Naive thymus-derived CD4-positive, alpha-beta T cell (primary cell): ENCODE measurements around the gene MROH8. TPM values are rescaled to one million over a fixed set of nuclear protein-coding genes. Genes with fewer than 3 reads are reported as not detected.

ENCODE experiments used
- ATAC-seq: fragments of 150-1000 bp; cut with Tn5 transposase; 2 replicates; pipeline ENCODE4 v1.10.0; 2021; ENCODE audit warnings: mild to moderate bottlenecking, moderate library complexity
- CTCF ChIA-PET: fragments of 350-600 bp; sonication (Branson Sonifier 250); formaldehyde crosslinking; loops from one replicate; lab custom pipeline; 2021; ENCODE audit warnings: antibody characterized with exemption; lab: Charles Lee
- POLR2A ChIA-PET: fragments of 350-600 bp; sonication (Branson Sonifier 250); formaldehyde crosslinking; loops from one replicate; lab custom pipeline; 2021; ENCODE audit warnings: antibody characterized with exemption, inconsistent platforms; lab: Charles Lee
- DNase-seq, 9 donors: peaks; one replicate each; pipeline versions ENCODE4 v3.0.0 to v3.0.0-alpha.2; 2020 to 2022; ENCODE audit warnings: mixed read lengths in 1 of 9
- H3K27ac ChIP-seq: one replicate; pipeline ENCODE4 v1.7.0; 2013; ENCODE audit warnings: mild to moderate bottlenecking, low read depth, low read length, moderate library complexity
- H3K27me3 ChIP-seq, 2 donors: one replicate each; pipeline ENCODE4 v1.7.0; 2013; ENCODE audit warnings: low read length in 2 of 2, mild to moderate bottlenecking in 2 of 2, moderate library complexity in 2 of 2; ENCODE audit not compliant: control insufficient read depth in 2 of 2, insufficient read depth in 2 of 2
- H3K36me3 ChIP-seq, 3 experiments: 1 replicate in 2 of 3; 2 replicates in 1 of 3; pipeline ENCODE4 v1.7.0; 2013; ENCODE audit warnings: low read length in 3 of 3, mild to moderate bottlenecking in 3 of 3, moderate library complexity in 1 of 3; ENCODE audit not compliant: insufficient read depth in 3 of 3, control insufficient read depth in 2 of 3
- H3K4me1 ChIP-seq, 2 donors: one replicate each; pipeline ENCODE4 v1.7.0; 2013; ENCODE audit warnings: low read length in 2 of 2, mild to moderate bottlenecking in 2 of 2, moderate library complexity in 1 of 2; ENCODE audit not compliant: control insufficient read depth in 2 of 2, insufficient read depth in 2 of 2
- H3K4me3 ChIP-seq: 2 replicates; pipeline ENCODE4 v1.7.0; 2013; ENCODE audit warnings: mild to moderate bottlenecking, low read length
- H3K9me3 ChIP-seq, 3 experiments: 1 replicate in 2 of 3; 2 replicates in 1 of 3; pipeline ENCODE4 v1.7.0; 2013; ENCODE audit warnings: low read length in 3 of 3; ENCODE audit not compliant: control insufficient read depth in 2 of 3
- H3K27ac Mint-ChIP-seq, 9 donors: one replicate each; pipeline ENCODE4 v1.8.0; 2020 to 2022; ENCODE audit warnings: mixed read lengths in 9 of 9, mild to moderate bottlenecking in 8 of 9, moderate library complexity in 5 of 9, inconsistent platforms in 2 of 9
- H3K27me3 Mint-ChIP-seq, 5 donors: one replicate each; pipeline ENCODE4 v1.8.0; 2021 to 2022; ENCODE audit warnings: mixed read lengths in 5 of 5, mild to moderate bottlenecking in 1 of 5
- H3K36me3 Mint-ChIP-seq, 5 donors: one replicate each; pipeline ENCODE4 v1.8.0; 2020 to 2022; ENCODE audit warnings: mixed read lengths in 5 of 5, mild to moderate bottlenecking in 3 of 5, inconsistent platforms in 1 of 5
- H3K4me1 Mint-ChIP-seq, 7 donors: one replicate each; pipeline ENCODE4 v1.8.0; 2020 to 2022; ENCODE audit warnings: mixed read lengths in 7 of 7, mild to moderate bottlenecking in 3 of 7, inconsistent platforms in 1 of 7
- H3K4me3 Mint-ChIP-seq, 10 donors: one replicate each; pipeline ENCODE4 v1.8.0; 2020 to 2022; ENCODE audit warnings: mild to moderate bottlenecking in 10 of 10, mixed read lengths in 10 of 10, moderate library complexity in 6 of 10, inconsistent platforms in 2 of 10
- H3K9me3 Mint-ChIP-seq, 11 donors: one replicate each; pipeline ENCODE4 v1.8.0; 2020 to 2022; ENCODE audit warnings: mixed read lengths in 11 of 11, mild to moderate bottlenecking in 4 of 11, inconsistent platforms in 1 of 11, moderate library complexity in 1 of 11
- intact Hi-C, 2 donors: fragments of 100-400 bp; cut with micrococcal nuclease; formaldehyde crosslinking; loops; one replicate each; pipeline ENCODE4 v1.15.1; 2023
- polyA plus RNA-seq, 2 donors: library from polyadenylated mRNA; unstranded; fragments of 300-500 nt; fragmentation: Illumina TruSeq; gene quantifications; one replicate each; pipeline ENCODE4 v1.2.3, GENCODE V29; 2021
- total RNA-seq, 6 experiments: library from RNA in 5 of 6; stranded (reverse) in 5 of 6; gene quantifications; 1 replicate in 5 of 6; 2 replicates in 1 of 6; pipeline ENCODE4 v1.2.3 and lab custom pipeline; 2021 to 2026

MROH8 gene
- total and polyA plus RNA-seq, 7 experiments from 2014 or later, result 0.59 to 1.9 (median 1.6) TPM

DNA sequence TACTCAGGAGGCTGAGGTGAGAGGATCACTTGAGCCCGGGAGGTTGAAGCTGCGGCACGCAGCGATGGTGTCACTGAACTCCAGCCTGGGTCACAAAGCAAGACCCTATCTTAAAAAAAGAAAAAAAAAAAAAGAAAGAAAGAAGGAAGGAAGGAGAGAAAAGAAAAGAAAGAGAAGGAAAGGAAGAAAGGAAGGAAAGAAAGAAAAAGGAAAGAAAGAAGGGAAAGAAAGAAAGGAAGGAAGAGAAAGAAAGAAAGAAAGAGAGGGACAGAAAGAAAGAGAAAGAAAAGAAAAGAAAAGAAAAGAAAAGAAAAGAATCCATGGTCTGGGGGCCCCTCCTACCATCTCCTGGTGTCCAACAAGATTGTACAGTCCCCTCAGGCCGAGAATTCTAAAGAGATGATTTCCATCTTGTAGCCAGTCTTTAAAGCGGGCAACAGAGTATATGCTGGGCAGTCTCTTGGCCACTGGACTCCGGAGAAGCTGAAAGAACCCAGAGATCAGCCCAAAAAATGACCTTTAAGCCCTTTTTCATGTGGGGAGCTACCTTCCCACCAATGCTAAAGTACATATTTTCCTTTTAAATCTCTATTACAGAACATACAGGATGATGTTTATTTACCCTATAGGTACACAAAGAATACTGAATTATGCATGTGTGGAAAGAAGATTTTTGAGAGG is 59.9 kb downstream of the MROH8 start:
- H3K27me3 ChIP-seq, result no peaks in the 10 kb centered on the region
- Mint-ChIP-seq H3K36me3 (no peaks in the 10 kb centered on the region), H3K27ac (no peak overlapping the region), H3K4me1 (no peaks in the 10 kb centered on the region), H3K27me3 (peaks cover 0 to 6% (median 0%) of the 10 kb centered on the region in 5 donors), H3K4me3 (no peak overlapping the region), H3K9me3 (no peaks in the 10 kb centered on the region)
- ATAC-seq (no peak), DNase-seq (no peak)
- ChIA-PET POLR2A (no interaction called here), CTCF (no interaction called here)
- no peaks in the 10 kb centered on the region for H3K9me3 ChIP-seq
- no peaks in the 10 kb centered on the region for H3K36me3 ChIP-seq
- no peak overlapping the region for H3K27ac ChIP-seq
- H3K4me1 ChIP-seq, result no peaks in the 10 kb centered on the region
- intact Hi-C loops, result no loop called here
- H3K4me3 ChIP-seq, result no peak overlapping the region

- intact Hi-C loops, result no loop called here
- Histone ChIP-seq H3K9me3 (no peaks in the 10 kb centered on the region), H3K27me3 (no peaks in the 10 kb centered on the region), H3K4me3 (no peak overlapping the region), H3K36me3 (no peaks in the 10 kb centered on the region), H3K27ac (no peak overlapping the region), H3K4me1 (no peaks in the 10 kb centered on the region)
- ATAC-seq, result no peak
- H3K9me3 Mint-ChIP-seq, result no peaks in the 10 kb centered on the region
- no peaks in the 10 kb centered on the region for H3K36me3 Mint-ChIP-seq
- no peak overlapping the region for H3K27ac Mint-ChIP-seq
- no peaks in the 10 kb centered on the region for H3K4me1 Mint-ChIP-seq
- ChIA-PET POLR2A (interaction anchor here (0.6 kb wide), 1 partner anchor 30 kb away, joined by 3 read pairs; no protein-coding TSS in a partner anchor), CTCF (no interaction called here)
- H3K27me3 Mint-ChIP-seq, result no peaks in the 10 kb centered on the region
- no peak for DNase-seq
- no peak overlapping the region for H3K4me3 Mint-ChIP-seq
Measured at GRCh38 chr20:37114012-37114411, 65.3 kb downstream of the MROH8 start.

DNA sequence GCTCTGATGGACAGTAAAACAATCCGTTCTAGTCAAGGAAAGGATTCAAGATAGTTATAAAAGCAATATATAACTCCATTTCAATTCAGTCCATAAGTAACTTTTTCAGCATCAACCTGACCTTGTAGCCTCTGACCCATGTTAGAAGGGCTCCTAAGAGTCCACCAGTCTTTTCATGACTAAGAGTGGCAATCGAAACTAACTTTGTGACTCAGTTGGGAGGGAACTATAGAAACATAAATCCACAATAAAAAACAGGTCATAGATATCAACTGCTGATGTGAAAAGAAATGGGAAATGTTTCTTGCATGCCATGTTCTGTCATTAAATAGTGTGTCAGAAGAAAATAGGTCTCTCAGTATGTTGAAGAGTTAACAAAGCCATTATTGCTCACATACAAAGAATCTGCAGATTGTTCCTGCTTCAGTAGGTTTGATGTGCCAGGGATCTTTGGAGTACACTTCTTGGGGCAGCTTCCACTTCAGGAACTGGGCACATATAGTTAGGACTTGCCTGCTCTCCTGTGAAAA is 67.4 kb downstream of the MROH8 start:
- no peaks in the 10 kb centered on the region for H3K9me3 Mint-ChIP-seq
- H3K36me3 ChIP-seq, result no peaks in the 10 kb centered on the region
- no peaks in the 10 kb centered on the region for H3K4me1 ChIP-seq
- ATAC-seq, result no peak
- no peak overlapping the region for H3K27ac ChIP-seq
- H3K27me3 Mint-ChIP-seq, result no peaks in the 10 kb centered on the region
- no peaks in the 10 kb centered on the region for H3K27me3 ChIP-seq
- no peak overlapping the region for H3K4me3 Mint-ChIP-seq
- no peaks in the 10 kb centered on the region for H3K9me3 ChIP-seq
- POLR2A ChIA-PET, result no interaction called here
- H3K4me3 ChIP-seq, result no peak overlapping the region
- no peak overlapping the region for H3K27ac Mint-ChIP-seq
- CTCF ChIA-PET, result no interaction called here
- H3K36me3 Mint-ChIP-seq, result no peaks in the 10 kb centered on the region
- intact Hi-C loops, result no loop called here
- DNase-seq, result no peak
- H3K4me1 Mint-ChIP-seq, result no peaks in the 10 kb centered on the region

DNA sequence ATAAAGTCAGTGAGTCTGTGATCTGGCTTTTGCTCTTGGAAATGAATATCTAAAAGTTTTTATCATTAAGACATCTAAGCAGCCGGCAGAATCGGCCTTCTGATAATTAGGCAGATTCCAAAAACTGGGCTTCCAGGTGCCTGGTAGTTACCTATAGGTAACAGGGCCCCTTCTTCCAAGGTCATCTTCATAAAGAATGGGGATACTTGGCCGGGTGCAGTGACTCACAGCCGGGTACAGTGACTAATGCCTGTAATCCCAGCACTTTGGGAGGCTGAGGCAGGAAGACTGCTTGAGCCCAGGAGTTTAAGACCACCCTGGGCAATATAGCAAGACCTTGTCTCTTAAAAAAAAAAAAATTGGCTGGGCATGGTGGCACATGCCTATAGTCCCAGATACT is 70.7 kb downstream of the MROH8 start:
- CTCF ChIA-PET, result no interaction called here

DNA sequence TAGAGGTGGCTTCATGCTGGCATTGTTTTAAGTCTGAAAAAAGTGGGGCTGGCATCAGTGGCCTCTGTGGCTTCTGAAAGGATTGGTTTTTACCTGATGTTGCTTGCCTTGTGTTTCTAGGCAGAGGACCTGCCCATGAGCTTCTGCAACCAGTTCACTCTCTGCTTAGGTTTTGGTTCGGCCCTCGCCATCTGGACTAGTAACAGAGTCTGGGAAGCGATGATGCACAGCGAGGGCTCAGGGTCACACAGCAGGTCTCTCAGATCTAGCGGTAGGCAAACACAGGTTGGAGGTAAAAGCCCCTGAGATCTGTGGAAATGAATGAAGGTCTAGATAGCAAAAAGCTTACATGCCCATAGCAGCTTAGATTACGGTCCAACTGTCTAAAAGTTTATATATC is 76.8 kb downstream of the MROH8 start:
- no peak overlapping the region for H3K27ac Mint-ChIP-seq
- no peaks in the 10 kb centered on the region for H3K4me1 ChIP-seq

More for the DNA sequence above, 70.7 kb downstream of the MROH8 start:
- Mint-ChIP-seq H3K36me3 (no peaks in the 10 kb centered on the region), H3K4me1 (no peaks in the 10 kb centered on the region), H3K9me3 (no peaks in the 10 kb centered on the region), H3K4me3 (no peak overlapping the region), H3K27ac (no peak overlapping the region), H3K27me3 (peaks cover 0 to 3% (median 0%) of the 10 kb centered on the region in 5 donors)
- ATAC-seq (no peak), DNase-seq (no peak)
- Histone ChIP-seq H3K27me3 (no peaks in the 10 kb centered on the region), H3K4me1 (no peaks in the 10 kb centered on the region), H3K4me3 (no peak overlapping the region), H3K9me3 (no peaks in the 10 kb centered on the region), H3K36me3 (no peaks in the 10 kb centered on the region), H3K27ac (no peak overlapping the region)
- intact Hi-C loops, result no loop called here
- POLR2A ChIA-PET, result no interaction called here

GRCh38 chr20:37096415-37097041 is 82.8 kb downstream of the MROH8 start:
- Histone ChIP-seq H3K36me3 (no peaks in the 10 kb centered on the region), H3K4me1 (peaks cover 17 to 18% of the 10 kb centered on the region in 2 donors), H3K27me3 (no peaks in the 10 kb centered on the region), H3K27ac (peak overlapping the region; percentile 91), H3K4me3 (peak overlapping the region; percentile 93), H3K9me3 (no peaks in the 10 kb centered on the region)
- intact Hi-C loops, result loop anchor here (1.0 to 10.0 kb wide), 9 partner anchors 82 to 1866 kb away; partner anchors contain the start of genes BLCAP (in 1 of the 2), DHX35 (in 1 of the 2), DSN1 (in 1 of the 2) and NDRG3 (in 1 of the 2)
- peaks cover 15 to 39% (median 34%) of the 10 kb centered on the region in 7 donors for H3K4me1 Mint-ChIP-seq
- DNase-seq (no peak), ATAC-seq (no peak)
- peak overlapping the region; percentile 96 to 100 (median 100) for H3K27ac Mint-ChIP-seq
- H3K9me3 Mint-ChIP-seq, result peaks cover 0 to 4% (median 0%) of the 10 kb centered on the region in 11 donors
- H3K36me3 Mint-ChIP-seq, result peaks cover 0 to 17% (median 5%) of the 10 kb centered on the region in 5 donors
- POLR2A ChIA-PET, result interaction anchor here (1.0 to 2.6 kb wide), 7 partner anchors 10 to 155 kb away, joined by 3 to 20 read pairs (median 5); partner anchors contain the start of genes MROH8 and RPN2
- H3K27me3 Mint-ChIP-seq, result peaks cover 0 to 11% (median 0%) of the 10 kb centered on the region in 5 donors
- CTCF ChIA-PET, result interaction anchor here (0.9 to 1.6 kb wide), 2 partner anchors 80 to 1355 kb away, joined by 3 read pairs; no protein-coding TSS in a partner anchor
- H3K4me3 Mint-ChIP-seq, result peak overlapping the region; percentile 88 to 100 (median 98)

More for the DNA sequence above, 76.8 kb downstream of the MROH8 start:
- ATAC-seq, result no peak
- DNase-seq, result no peak
- no peaks in the 10 kb centered on the region for H3K9me3 Mint-ChIP-seq
- no peaks in the 10 kb centered on the region for H3K36me3 Mint-ChIP-seq
- CTCF ChIA-PET, result no interaction called here
- peaks cover 0 to 11% (median 0%) of the 10 kb centered on the region in 5 donors for H3K27me3 Mint-ChIP-seq
- H3K9me3 ChIP-seq, result no peaks in the 10 kb centered on the region
- H3K4me1 Mint-ChIP-seq, result no peaks in the 10 kb centered on the region
- H3K4me3 Mint-ChIP-seq, result no peak overlapping the region
- H3K36me3 ChIP-seq, result no peaks in the 10 kb centered on the region
- intact Hi-C loops, result no loop called here
- POLR2A ChIA-PET, result no interaction called here
- H3K4me3 ChIP-seq, result no peak overlapping the region
- H3K27me3 ChIP-seq, result no peaks in the 10 kb centered on the region
- no peak overlapping the region for H3K27ac ChIP-seq
